Activated CD4-positive, alpha-beta memory T cell treated with anti-CD3 and anti-CD28 coated beads, Interleukin-2, amount 10 ng/mL, durations not matched to agents 7 days and 5 days (primary cell): ENCODE measurements around the gene AGMO. TPM values are rescaled to one million over a fixed set of nuclear protein-coding genes. Genes with fewer than 3 reads are reported as not detected.

Experiments used
- CTCF ChIA-PET: fragments of 350-600 bp; sonication (Branson Sonifier 250); formaldehyde crosslinking; loops from one replicate; lab custom pipeline; 2021; ENCODE audit warnings: antibody characterized with exemption, inconsistent platforms; lab: Charles Lee
- POLR2A ChIA-PET: fragments of 350-600 bp; sonication (Branson Sonifier 250); formaldehyde crosslinking; loops from one replicate; lab custom pipeline; 2021; ENCODE audit warnings: antibody characterized with exemption; lab: Charles Lee
- DNase-seq: peaks from one replicate; pipeline ENCODE4 v3.0.0-alpha.2; 2020
- H3K27ac Mint-ChIP-seq: one replicate; pipeline ENCODE4 v1.8.0; 2021; ENCODE audit warnings: mild to moderate bottlenecking, mixed read lengths
- H3K27me3 Mint-ChIP-seq: one replicate; pipeline ENCODE4 v1.8.0; 2021; ENCODE audit warnings: mixed read lengths
- H3K36me3 Mint-ChIP-seq: one replicate; pipeline ENCODE4 v1.8.0; 2021; ENCODE audit warnings: low read depth, mixed read lengths
- H3K4me1 Mint-ChIP-seq: one replicate; pipeline ENCODE4 v1.8.0; 2021; ENCODE audit warnings: mixed read lengths
- H3K4me3 Mint-ChIP-seq: one replicate; pipeline ENCODE4 v1.8.0; 2021; ENCODE audit warnings: mild to moderate bottlenecking, mixed read lengths
- H3K9me3 Mint-ChIP-seq: one replicate; pipeline ENCODE4 v1.8.0; 2021; ENCODE audit warnings: mixed read lengths
- total RNA-seq, 2 experiments: library from RNA; stranded (reverse); gene quantifications; one replicate each; pipeline ENCODE4 v1.2.3, GENCODE V29; 2021

AGMO gene
- total RNA-seq, 2 experiments from 2014 or later = not detected

GRCh38 chr7:15508258-15508657 is 53.6 kb downstream of the AGMO start:
- POLR2A ChIA-PET = no interaction called here
- CTCF ChIA-PET = no interaction called here
- peaks cover 2% of the 10 kb centered on the region for H3K9me3 Mint-ChIP-seq
- H3K4me1 Mint-ChIP-seq = no peaks in the 10 kb centered on the region
- DNase-seq = no peak
- H3K27me3 Mint-ChIP-seq = no peaks in the 10 kb centered on the region
- no peak overlapping the region for H3K4me3 Mint-ChIP-seq
- no peak overlapping the region for H3K27ac Mint-ChIP-seq
- H3K36me3 Mint-ChIP-seq = no peaks in the 10 kb centered on the region

GRCh38 chr7:15507708-15508107 is 54.1 kb downstream of the AGMO start:
- Mint-ChIP-seq H3K36me3 (no peaks in the 10 kb centered on the region), H3K9me3 (no peaks in the 10 kb centered on the region)

GRCh38 chr7:15507171-15507570 is 54.6 kb downstream of the AGMO start:
- peaks cover 2% of the 10 kb centered on the region for H3K9me3 Mint-ChIP-seq
- no peak overlapping the region for H3K27ac Mint-ChIP-seq
- DNase-seq = no peak
- H3K36me3 Mint-ChIP-seq = no peaks in the 10 kb centered on the region
- no peaks in the 10 kb centered on the region for H3K27me3 Mint-ChIP-seq
- no peaks in the 10 kb centered on the region for H3K4me1 Mint-ChIP-seq
- ChIA-PET CTCF (interaction anchor here (0.6 kb wide), 1 partner anchor 49 kb away, joined by 4 read pairs; no protein-coding TSS in a partner anchor), POLR2A (no interaction called here)
- H3K4me3 Mint-ChIP-seq = no peak overlapping the region

More at GRCh38 chr7:15507708-15508107, 54.1 kb downstream of the AGMO start:
- Mint-ChIP-seq H3K27me3 (no peaks in the 10 kb centered on the region), H3K4me1 (no peaks in the 10 kb centered on the region), H3K27ac (no peak overlapping the region), H3K4me3 (no peak overlapping the region)
- no peak for DNase-seq
- ChIA-PET POLR2A (no interaction called here), CTCF (no interaction called here)

- no peak overlapping the region for H3K4me3 Mint-ChIP-seq
- H3K27me3 Mint-ChIP-seq = no peaks in the 10 kb centered on the region
- H3K27ac Mint-ChIP-seq = no peak overlapping the region
- DNase-seq = no peak
- CTCF ChIA-PET = no interaction called here
- POLR2A ChIA-PET = no interaction called here
- peaks cover 2% of the 10 kb centered on the region for H3K9me3 Mint-ChIP-seq
- H3K36me3 Mint-ChIP-seq = no peaks in the 10 kb centered on the region
- H3K4me1 Mint-ChIP-seq = no peaks in the 10 kb centered on the region
Observed at GRCh38 chr7:15505761-15506160, 56.1 kb downstream of the AGMO start.

- no peaks in the 10 kb centered on the region for H3K36me3 Mint-ChIP-seq
- H3K27ac Mint-ChIP-seq = no peak overlapping the region
- no peaks in the 10 kb centered on the region for H3K4me1 Mint-ChIP-seq
- H3K9me3 Mint-ChIP-seq = peaks cover 2% of the 10 kb centered on the region
- no peaks in the 10 kb centered on the region for H3K27me3 Mint-ChIP-seq
- H3K4me3 Mint-ChIP-seq = no peak overlapping the region
- ChIA-PET CTCF (no interaction called here), POLR2A (no interaction called here)
- DNase-seq = no peak
Observed at GRCh38 chr7:15504351-15504750, 57.5 kb downstream of the AGMO start.

- H3K4me1 Mint-ChIP-seq = no peaks in the 10 kb centered on the region
Observed at GRCh38 chr7:15503603-15504290, 58.1 kb downstream of the AGMO start.

GRCh38 chr7:15498465-15498864 is 63.4 kb downstream of the AGMO start:
- ChIA-PET POLR2A (no interaction called here), CTCF (no interaction called here)
- no peak overlapping the region for H3K27ac Mint-ChIP-seq
- peaks cover 11% of the 10 kb centered on the region for H3K9me3 Mint-ChIP-seq
- H3K4me3 Mint-ChIP-seq = no peak overlapping the region
- H3K27me3 Mint-ChIP-seq = no peaks in the 10 kb centered on the region
- no peaks in the 10 kb centered on the region for H3K36me3 Mint-ChIP-seq
- no peaks in the 10 kb centered on the region for H3K4me1 Mint-ChIP-seq
- no peak for DNase-seq

More at GRCh38 chr7:15503603-15504290, 58.1 kb downstream of the AGMO start:
- Mint-ChIP-seq H3K27ac (no peak overlapping the region), H3K9me3 (peaks cover 2% of the 10 kb centered on the region), H3K36me3 (no peaks in the 10 kb centered on the region), H3K4me3 (no peak overlapping the region), H3K27me3 (no peaks in the 10 kb centered on the region)
- DNase-seq = no peak
- ChIA-PET CTCF (no interaction called here), POLR2A (no interaction called here)

GRCh38 chr7:15495170-15495569 is 66.6 kb downstream of the AGMO start:
- ChIA-PET CTCF (no interaction called here), POLR2A (no interaction called here)
- peaks cover 9% of the 10 kb centered on the region for H3K9me3 Mint-ChIP-seq
- no peak for DNase-seq
- H3K4me3 Mint-ChIP-seq = no peak overlapping the region
- no peak overlapping the region for H3K27ac Mint-ChIP-seq
- H3K36me3 Mint-ChIP-seq = no peaks in the 10 kb centered on the region
- H3K27me3 Mint-ChIP-seq = no peaks in the 10 kb centered on the region
- H3K4me1 Mint-ChIP-seq = no peaks in the 10 kb centered on the region

- no peak for DNase-seq
- Mint-ChIP-seq H3K4me1 (no peaks in the 10 kb centered on the region), H3K36me3 (no peaks in the 10 kb centered on the region), H3K4me3 (no peak overlapping the region), H3K27me3 (no peaks in the 10 kb centered on the region), H3K9me3 (peaks cover 9% of the 10 kb centered on the region), H3K27ac (no peak overlapping the region)
- ChIA-PET POLR2A (no interaction called here), CTCF (no interaction called here)
Observed at GRCh38 chr7:15494711-15495110, 67.1 kb downstream of the AGMO start.

GRCh38 chr7:15491361-15491760 is 70.5 kb downstream of the AGMO start:
- Mint-ChIP-seq H3K36me3 (no peaks in the 10 kb centered on the region), H3K27ac (no peak overlapping the region), H3K4me1 (no peaks in the 10 kb centered on the region), H3K27me3 (no peaks in the 10 kb centered on the region), H3K9me3 (peaks cover 9% of the 10 kb centered on the region), H3K4me3 (no peak overlapping the region)
- ChIA-PET CTCF (no interaction called here), POLR2A (no interaction called here)
- no peak for DNase-seq

GRCh38 chr7:15490291-15490690 is 71.5 kb downstream of the AGMO start:
- Mint-ChIP-seq H3K36me3 (no peaks in the 10 kb centered on the region), H3K4me1 (no peaks in the 10 kb centered on the region), H3K27ac (no peak overlapping the region), H3K4me3 (no peak overlapping the region), H3K27me3 (no peaks in the 10 kb centered on the region), H3K9me3 (peaks cover 6% of the 10 kb centered on the region)
- DNase-seq = no peak
- ChIA-PET POLR2A (no interaction called here), CTCF (no interaction called here)

GRCh38 chr7:15489861-15490260 is 72.0 kb downstream of the AGMO start:
- Mint-ChIP-seq H3K27ac (no peak overlapping the region), H3K9me3 (peaks cover 4% of the 10 kb centered on the region), H3K36me3 (no peaks in the 10 kb centered on the region), H3K4me1 (no peaks in the 10 kb centered on the region), H3K4me3 (no peak overlapping the region), H3K27me3 (no peaks in the 10 kb centered on the region)
- CTCF ChIA-PET = no interaction called here
- POLR2A ChIA-PET = no interaction called here
- DNase-seq = no peak

- Mint-ChIP-seq H3K27me3 (no peaks in the 10 kb centered on the region), H3K27ac (no peak overlapping the region), H3K9me3 (peaks cover 8% of the 10 kb centered on the region), H3K4me1 (no peaks in the 10 kb centered on the region), H3K4me3 (no peak overlapping the region), H3K36me3 (no peaks in the 10 kb centered on the region)
- POLR2A ChIA-PET = no interaction called here
- DNase-seq = no peak
- CTCF ChIA-PET = no interaction called here
Observed at GRCh38 chr7:15489383-15489782, 72.4 kb downstream of the AGMO start.

- H3K27ac Mint-ChIP-seq = no peak overlapping the region
- no peaks in the 10 kb centered on the region for H3K4me1 Mint-ChIP-seq
- no peak overlapping the region for H3K4me3 Mint-ChIP-seq
- no peak for DNase-seq
- ChIA-PET POLR2A (no interaction called here), CTCF (no interaction called here)
- H3K9me3 Mint-ChIP-seq = peaks cover 6% of the 10 kb centered on the region
- H3K27me3 Mint-ChIP-seq = no peaks in the 10 kb centered on the region
- H3K36me3 Mint-ChIP-seq = no peaks in the 10 kb centered on the region
Observed at GRCh38 chr7:15488401-15488800, 73.4 kb downstream of the AGMO start.
